ENCODE data around the gene CRADD.

Gene CRADD

GRCh38 chr12:93786656-93787397 lies 109.7 kb downstream of the CRADD start:
- H3K9ac ChIP-seq (ENCODE audit: insufficient read length), result no peak overlapping the region
- no peaks in the 10 kb centered on the region for H3K36me3 ChIP-seq (ENCODE audit: insufficient read depth, low read length)
- no peaks in the 10 kb centered on the region for H3K9me3 ChIP-seq (ENCODE audit: low read depth, low read length)
- TF ChIP-seq POLR2AphosphoS5 (IDR thresholded peaks at IDR 0.05; ENCODE audit: borderline replicate concordance, low read depth, low read length) (no peak), EZH2 (IDR thresholded peaks at IDR 0.05) (no peak)
- no peak for DNase-seq (ENCODE audit: low read depth, low spot score)
- H3K27ac ChIP-seq, result no peak overlapping the region
- no peak overlapping the region for H3K4me3 ChIP-seq

- H3K9me3 ChIP-seq (ENCODE audit: low read depth, low read length), result no peaks in the 10 kb centered on the region
- no peak overlapping the region for H3K9ac ChIP-seq (ENCODE audit: insufficient read length)
- no peaks in the 10 kb centered on the region for H3K36me3 ChIP-seq (ENCODE audit: insufficient read depth, low read length)
- H3K4me3 ChIP-seq, result no peak overlapping the region
- no peak overlapping the region for H3K27ac ChIP-seq
- TF ChIP-seq EZH2 (IDR thresholded peaks at IDR 0.05) (no peak), FOXP2 (optimal IDR thresholded peaks at IDR 0.05; ENCODE audit: control extremely low read depth, extremely low read length, insufficient read depth) (no peak), POLR2AphosphoS5 (IDR thresholded peaks at IDR 0.05; ENCODE audit: borderline replicate concordance, low read depth, low read length) (no peak)
- DNase-seq (ENCODE audit: low read depth, low spot score), result no peak
Observed at GRCh38 chr12:93788853-93789252, 111.7 kb downstream of the CRADD start.

- Histone ChIP-seq H3K4me3 (no peak overlapping the region), H3K9ac (ENCODE audit: insufficient read length) (no peak overlapping the region), H3K27ac (no peak overlapping the region), H3K36me3 (ENCODE audit: insufficient read depth, low read length) (no peaks in the 10 kb centered on the region), H3K9me3 (ENCODE audit: low read depth, low read length) (no peaks in the 10 kb centered on the region)
- TF ChIP-seq EZH2 (IDR thresholded peaks at IDR 0.05), result no peak
- no peak for TF ChIP-seq POLR2AphosphoS5 (IDR thresholded peaks at IDR 0.05; ENCODE audit: borderline replicate concordance, low read depth, low read length)
- TF ChIP-seq FOXP2 (optimal IDR thresholded peaks at IDR 0.05; ENCODE audit: control extremely low read depth, extremely low read length, insufficient read depth), result no peak
- no peak for DNase-seq (ENCODE audit: low read depth, low spot score)
Observed at GRCh38 chr12:93789767-93790166, 112.6 kb downstream of the CRADD start.

GRCh38 chr12:93790472-93791152 lies 113.4 kb downstream of the CRADD start:
- DNase-seq (ENCODE audit: low read depth, low spot score), result no peak
- Histone ChIP-seq H3K4me3 (no peak overlapping the region), H3K9me3 (ENCODE audit: low read depth, low read length) (no peaks in the 10 kb centered on the region), H3K36me3 (ENCODE audit: insufficient read depth, low read length) (no peaks in the 10 kb centered on the region), H3K9ac (ENCODE audit: insufficient read length) (no peak overlapping the region), H3K27ac (no peak overlapping the region)
- TF ChIP-seq FOXP2 (optimal IDR thresholded peaks at IDR 0.05; ENCODE audit: control extremely low read depth, extremely low read length, insufficient read depth) (no peak), POLR2AphosphoS5 (IDR thresholded peaks at IDR 0.05; ENCODE audit: borderline replicate concordance, low read depth, low read length) (no peak), EZH2 (IDR thresholded peaks at IDR 0.05) (no peak)

- H3K9ac ChIP-seq (ENCODE audit: insufficient read length), result no peak overlapping the region
- H3K4me3 ChIP-seq, result no peak overlapping the region
- TF ChIP-seq FOXP2 (optimal IDR thresholded peaks at IDR 0.05; ENCODE audit: control extremely low read depth, extremely low read length, insufficient read depth), result no peak
- no peak for TF ChIP-seq POLR2AphosphoS5 (IDR thresholded peaks at IDR 0.05; ENCODE audit: borderline replicate concordance, low read depth, low read length)
- no peak for TF ChIP-seq EZH2 (IDR thresholded peaks at IDR 0.05)
- DNase-seq (ENCODE audit: low read depth, low spot score), result no peak
- H3K9me3 ChIP-seq (ENCODE audit: low read depth, low read length), result no peaks in the 10 kb centered on the region
- H3K27ac ChIP-seq, result no peak overlapping the region
- no peaks in the 10 kb centered on the region for H3K36me3 ChIP-seq (ENCODE audit: insufficient read depth, low read length)
Observed at GRCh38 chr12:93793007-93793406, 115.8 kb downstream of the CRADD start.

GRCh38 chr12:93793983-93794382 lies 116.8 kb downstream of the CRADD start:
- Histone ChIP-seq H3K4me3 (no peak overlapping the region), H3K9ac (ENCODE audit: insufficient read length) (no peak overlapping the region), H3K9me3 (ENCODE audit: low read depth, low read length) (no peaks in the 10 kb centered on the region), H3K27ac (no peak overlapping the region), H3K36me3 (ENCODE audit: insufficient read depth, low read length) (no peaks in the 10 kb centered on the region)
- TF ChIP-seq EZH2 (IDR thresholded peaks at IDR 0.05) (no peak), POLR2AphosphoS5 (IDR thresholded peaks at IDR 0.05; ENCODE audit: borderline replicate concordance, low read depth, low read length) (no peak), FOXP2 (optimal IDR thresholded peaks at IDR 0.05; ENCODE audit: control extremely low read depth, extremely low read length, insufficient read depth) (no peak)
- no peak for DNase-seq (ENCODE audit: low read depth, low spot score)

GRCh38 chr12:93794738-93795137 lies 117.6 kb downstream of the CRADD start:
- Histone ChIP-seq H3K27ac (no peak overlapping the region), H3K9me3 (ENCODE audit: low read depth, low read length) (no peaks in the 10 kb centered on the region), H3K9ac (ENCODE audit: insufficient read length) (no peak overlapping the region), H3K4me3 (no peak overlapping the region), H3K36me3 (ENCODE audit: insufficient read depth, low read length) (no peaks in the 10 kb centered on the region)
- no peak for DNase-seq (ENCODE audit: low read depth, low spot score)
- no peak for TF ChIP-seq POLR2AphosphoS5 (IDR thresholded peaks at IDR 0.05; ENCODE audit: borderline replicate concordance, low read depth, low read length)
- no peak for TF ChIP-seq FOXP2 (optimal IDR thresholded peaks at IDR 0.05; ENCODE audit: control extremely low read depth, extremely low read length, insufficient read depth)
- no peak for TF ChIP-seq EZH2 (IDR thresholded peaks at IDR 0.05)

GRCh38 chr12:93795352-93795751 lies 118.2 kb downstream of the CRADD start:
- Histone ChIP-seq H3K27ac (no peak overlapping the region), H3K4me3 (no peak overlapping the region), H3K9ac (ENCODE audit: insufficient read length) (no peak overlapping the region), H3K36me3 (ENCODE audit: insufficient read depth, low read length) (no peaks in the 10 kb centered on the region), H3K9me3 (ENCODE audit: low read depth, low read length) (no peaks in the 10 kb centered on the region)
- no peak for DNase-seq (ENCODE audit: low read depth, low spot score)
- TF ChIP-seq FOXP2 (optimal IDR thresholded peaks at IDR 0.05; ENCODE audit: control extremely low read depth, extremely low read length, insufficient read depth), result no peak
- no peak for TF ChIP-seq EZH2 (IDR thresholded peaks at IDR 0.05)
- TF ChIP-seq POLR2AphosphoS5 (IDR thresholded peaks at IDR 0.05; ENCODE audit: borderline replicate concordance, low read depth, low read length), result no peak
